GM21423 (cell line): ENCODE measurements around the gene CCDC141.

Experiments
- ATAC-seq: cut with Tn5 transposase; IDR thresholded peaks from one replicate; pipeline ENCODE4 v1.9.1; 2021; ENCODE audit warnings: mild to moderate bottlenecking, moderate library complexity; ENCODE audit not compliant: unreplicated experiment

CCDC141 gene

DNA sequence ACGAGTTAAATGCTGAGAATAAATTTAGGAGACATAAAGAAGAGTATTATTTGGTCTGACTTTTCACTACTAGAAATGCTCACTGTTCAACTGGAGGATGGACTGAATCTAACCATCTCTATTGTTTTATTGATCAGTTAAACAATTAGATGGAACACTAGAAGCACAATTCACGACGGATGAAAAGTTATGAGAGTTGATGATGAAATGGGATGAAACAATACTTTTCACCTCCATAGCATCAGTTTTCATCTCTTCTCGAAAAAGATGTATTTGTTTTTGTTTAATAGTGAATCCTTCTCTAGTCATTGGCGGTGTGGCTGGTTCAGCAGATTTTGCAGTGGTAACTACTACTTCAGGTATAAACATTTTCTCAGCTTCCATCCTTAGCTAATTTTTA is 262.0 kb downstream of the CCDC141 start:
- ATAC-seq, result no peak

- no peak for ATAC-seq
These were observed 262.8 kb downstream of the CCDC141 start for GRCh38 chr2:178787155-178787554.

DNA sequence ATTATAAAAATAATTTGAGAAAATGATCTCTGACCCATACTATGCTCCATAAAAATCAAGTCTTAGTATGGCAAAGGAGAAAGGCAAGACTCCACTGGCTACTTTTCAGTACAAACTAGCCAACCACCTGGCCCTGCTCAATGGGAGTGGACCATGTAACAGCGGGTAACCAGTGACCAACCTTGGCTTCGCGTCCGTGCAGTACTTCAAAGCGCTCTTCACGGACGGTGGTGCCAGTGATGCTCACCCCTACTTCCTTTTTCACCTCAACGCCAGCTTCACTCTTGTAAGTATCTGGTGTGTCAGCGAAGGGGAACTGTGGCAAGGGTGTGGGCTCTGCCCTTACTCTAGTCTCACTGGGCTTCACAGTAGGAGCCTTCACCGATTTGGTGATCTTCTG is 266.0 kb downstream of the CCDC141 start:
- ATAC-seq, result no peak

DNA sequence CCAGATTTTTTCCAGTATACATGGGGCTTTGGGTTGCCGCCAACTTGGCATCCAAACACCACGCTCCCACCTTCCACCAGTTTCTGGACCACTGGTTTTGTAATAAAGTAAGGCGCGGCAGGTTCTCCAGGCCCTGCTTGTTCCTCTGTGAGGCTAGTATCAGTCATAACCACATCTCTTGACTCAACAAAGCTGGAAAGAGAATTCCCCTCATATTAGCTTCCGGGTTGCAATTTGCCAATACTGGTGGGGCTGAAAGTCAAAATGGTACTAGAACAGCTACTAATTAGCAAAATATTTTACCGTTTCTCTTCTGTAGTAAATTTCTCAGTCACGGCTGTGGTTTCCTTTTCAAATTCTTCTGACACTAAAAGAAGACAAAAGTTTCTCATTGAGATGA is 267.7 kb downstream of the CCDC141 start:
- ATAC-seq, result no peak
